Measurements from ENCODE around the gene WDR38. TPM values are rescaled to one million over a fixed set of nuclear protein-coding genes. Genes with fewer than 3 reads are reported as not detected.
A peak's percentile ranks its signal among the peaks of the same experiment; 100 is the strongest.

The WDR38 gene
- not detected in 2 replicates for total RNA-seq (2012; rRNA removed)
- not detected in 2 replicates for polyA plus RNA-seq (2012; rRNA removed)
- polyA plus RNA-seq (2012; cell fraction: cytosol; rRNA removed), result not detected in 2 replicates
- polyA plus RNA-seq (2012; cell fraction: nucleus; rRNA removed; ENCODE audit: low replicate concordance), result not detected in 2 replicates
- not detected for Bru-seq, nascent RNA
- BruChase-seq, experiment 1, labeled RNA remaining after a 6-hour chase, result not detected
- percentile 12 among the genes with signal in this experiment for BruChase-seq, experiment 2, labeled RNA remaining after a 2-hour chase
- long read RNA-seq, result 0 reads

GRCh38 chr9:124852829-124853531, at the start of gene WDR38:
Gene WDR38 (plus strand): TSS chr9:124853460. CDS start chr9:124853532, 72 bp downstream.
- Histone ChIP-seq H3K27me3 (ENCODE audit: control insufficient read depth, insufficient read depth, low read length) (no peaks in the 10 kb centered on the region), H3K18ac (ENCODE audit: low read depth, low read length) (no peak within 1 kb of the TSS), H2BK20ac (ENCODE audit: low read depth, low read length) (peak within 1 kb of the TSS; percentile 69; the same call in 1 of the 2 replicates), H2AK5ac (ENCODE audit: low read depth, low read length) (peak within 1 kb of the TSS; percentile 74; the same call in 1 of the 2 replicates), H3K79me1 (ENCODE audit: low read depth in 1 of 2, low read length in 2 of 2) (peaks cover 0 to 6% of the 10 kb centered on the region in 2 experiments; a peak in 2 of 4 replicates), H4K91ac (ENCODE audit: insufficient read depth, low read depth, low read length) (peak within 1 kb of the TSS; percentile 50; the same call in 1 of the 2 replicates), H3K9ac (ENCODE audit: low read depth, low read length) (peak within 1 kb of the TSS; percentile 22; the same call in 1 of the 2 replicates), H2BK15ac (ENCODE audit: low read depth, low read length) (peak within 1 kb of the TSS; percentile 40; the same call in 1 of the 3 replicates), H2BK5ac (ENCODE audit: low read depth, low read length, poor library complexity, severe bottlenecking) (no peak within 1 kb of the TSS), H3K4me2 (ENCODE audit: low read depth, low read length) (peak within 1 kb of the TSS; percentile 94), H2AK9ac (replicated peaks; ENCODE audit: low read depth, low read length, poor library complexity) (peak within 1 kb of the TSS; percentile 96), H4K20me1 (ENCODE audit: insufficient read depth, low read length) (peaks cover 24% of the 10 kb centered on the region), H3K9me1 (ENCODE audit: insufficient read depth, low read length) (no peaks in the 10 kb centered on the region), H4K8ac (ENCODE audit: low read depth in 2 of 2, low read length in 2 of 2) (peak within 1 kb of the TSS in 1 of 2 experiments; percentile 64; a peak in 1 of 4 replicates), H2AFZ (replicated peaks; ENCODE audit: low read length, poor library complexity) (peak within 1 kb of the TSS; percentile 100), H3K4me1 (ENCODE audit: control insufficient read depth, insufficient read depth, low read length) (no peaks in the 10 kb centered on the region), H2BK120ac (ENCODE audit: low read depth, low read length) (peak within 1 kb of the TSS; percentile 63), H4K5ac (ENCODE audit: low read depth, low read length) (no peak within 1 kb of the TSS), H3K4me3 (ENCODE audit: insufficient read depth, low read depth, low read length) (peak within 1 kb of the TSS; percentile 43), H3K56ac (ENCODE audit: extremely low read depth, insufficient read depth, low read length) (no peak within 1 kb of the TSS), H3K14ac (replicated peaks; ENCODE audit: low read depth, low read length) (peak within 1 kb of the TSS; percentile 69; the same call in 1 of the 2 replicates), H3K23ac (ENCODE audit: low read depth, low read length) (0 out of 2 replicates have a peak within 1 kb of the TSS, but pooled peaks have one; percentile 44), H3K4ac (ENCODE audit: low read depth, low read length) (peak within 1 kb of the TSS; percentile 67), H3K27ac (ENCODE audit: insufficient read depth, low read length) (no peak within 1 kb of the TSS; the same call in 1 of the 2 replicates), H3K36me3 (ENCODE audit: control insufficient read depth, insufficient read depth, low read length) (peaks cover 17% of the 10 kb centered on the region), H3K9me3 (ENCODE audit: control insufficient read depth, insufficient read depth, low read length) (no peaks in the 10 kb centered on the region)
- peak; percentile 88 for ATAC-seq (ENCODE audit: low read depth)
- BruUV-seq (replicated peaks), result no TSS peak
- in situ Hi-C loops (cut with MboI; ENCODE audit: low sequenced_read_pairs) (loop anchor here (5.0 kb wide), 1 partner anchor 81 kb away; the partner anchor contains the start of gene NR6A1), dilution Hi-C loops (cut with HindIII; ENCODE audit: low sequenced_read_pairs, unreplicated experiment) (no loop called here), intact Hi-C loops (cut with micrococcal nuclease) (loop anchor here (1.0 to 10.0 kb wide), 4 partner anchors 40 to 238 kb away; no protein-coding TSS in a partner anchor)
- 2% methylated on average over 26 of the region's 51 CpGs; no CpG with 5 or more reads in 1 of the 2 experiments for WGBS, 2 experiments (ENCODE audit: extremely low coverage in 2 of 2, insufficient read length in 1 of 2)
- CTCF ChIA-PET, result interaction anchor here (0.6 to 5.7 kb wide), 18 partner anchors 9 to 1465 kb away, joined by 3 to 165 read pairs (median 4); partner anchors contain the start of genes ARPC5L, NR6A1, OLFML2A and RPL35
- POLR2A ChIA-PET (ENCODE audit: unreplicated experiment), result interaction anchor here (0.7 to 0.8 kb wide), 2 partner anchors 10 to 76 kb away, joined by 4 to 5 read pairs; partner anchors contain the start of gene OLFML2A
- DNase-seq, result peak; percentile 66
- no peak for TF ChIP-seq CHD1 (IDR thresholded peaks at IDR 0.05; ENCODE audit: low read depth, low read length)
- no peak for TF ChIP-seq MAFK (IDR thresholded peaks at IDR 0.05; ENCODE audit: low read depth, low read length)
- peak; percentile 84 for TF ChIP-seq CTCF (conservative IDR thresholded peaks at IDR 0.05; ENCODE audit: low read depth, low read length)
- TF ChIP-seq BHLHE40 (IDR thresholded peaks at IDR 0.05; ENCODE audit: low read depth, low read length), result no peak
- no peak for TF ChIP-seq ELK1 (IDR thresholded peaks at IDR 0.05; ENCODE audit: borderline replicate concordance, low read depth, low read length)
- peak; percentile 67; the same call in 1 of the 2 replicates for TF ChIP-seq MAZ (IDR thresholded peaks at IDR 0.05; ENCODE audit: borderline replicate concordance, low read depth, low read length)
- no peak for TF ChIP-seq NFE2L2 (IDR thresholded peaks at IDR 0.05; ENCODE audit: low read depth, low read length)
- TF ChIP-seq RFX5 (IDR thresholded peaks at IDR 0.05; ENCODE audit: low read depth, low read length), result peak; percentile 27; the same call in 1 of the 2 replicates
- TF ChIP-seq USF2 (IDR thresholded peaks at IDR 0.05; ENCODE audit: low read depth, low read length), result no peak
- no peak for TF ChIP-seq FOS (IDR thresholded peaks at IDR 0.05; ENCODE audit: low read depth, low read length)
- TF ChIP-seq RCOR1 (IDR thresholded peaks at IDR 0.05; ENCODE audit: insufficient replicate concordance, low read length), result no peak

Measured in IMR-90 (cell line).